Globus pallidus (tissue), 1 donor: ENCODE data around the gene TSPAN14.

Experiments
- DNase-seq: peaks from one replicate; pipeline ENCODE4 v3.0.0-alpha.2; 2015; ENCODE audit warnings: low spot score

The TSPAN14 gene

DNA sequence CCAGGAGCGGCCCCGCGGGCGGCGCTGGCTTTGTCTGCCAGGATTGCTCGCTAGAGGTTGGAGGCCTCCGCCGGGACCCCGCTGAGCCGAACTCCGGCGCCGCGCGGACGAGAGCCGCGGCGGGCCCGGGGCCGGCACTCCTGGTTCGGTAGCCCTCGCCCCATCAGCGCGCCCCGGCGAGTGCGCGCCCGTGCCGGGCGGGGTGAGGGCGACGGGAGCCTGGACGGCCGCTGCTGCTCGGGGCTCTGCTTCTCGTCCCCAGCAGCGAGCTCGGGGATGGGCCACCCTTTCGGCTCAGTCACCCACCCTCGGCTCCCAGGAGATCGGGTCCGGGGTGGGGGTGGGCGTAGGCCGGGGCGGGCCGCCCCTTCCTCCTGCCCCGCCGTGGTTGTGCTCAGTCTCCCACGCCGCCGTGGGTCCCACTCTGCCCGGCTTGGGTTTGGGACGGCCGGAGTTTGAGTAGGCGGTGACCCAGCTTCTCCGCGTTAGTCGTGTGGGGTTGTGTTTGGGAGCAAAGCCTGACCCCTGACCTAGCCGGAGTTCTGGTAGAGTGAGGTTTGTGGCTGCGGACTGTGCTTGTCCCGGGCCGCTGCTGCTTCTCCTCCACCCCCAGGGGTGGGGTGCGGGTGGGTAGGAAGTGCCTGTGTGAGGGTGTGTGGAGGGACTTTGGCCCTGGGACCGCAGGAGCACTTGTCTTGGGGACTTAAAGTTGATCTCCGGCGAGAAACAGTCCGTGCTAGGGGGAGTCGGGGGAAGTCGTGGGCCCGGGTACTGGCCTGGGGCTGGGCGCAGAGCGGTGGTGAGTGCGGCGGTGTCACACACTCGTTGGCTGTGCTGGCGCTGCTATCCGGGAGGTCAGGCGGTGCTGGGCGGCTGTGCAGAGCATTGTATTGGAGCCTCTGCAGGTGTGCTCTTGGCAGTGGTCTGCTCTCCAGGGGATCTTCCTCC lies 677 bp downstream of the TSPAN14 start:
- no peak for DNase-seq

DNA sequence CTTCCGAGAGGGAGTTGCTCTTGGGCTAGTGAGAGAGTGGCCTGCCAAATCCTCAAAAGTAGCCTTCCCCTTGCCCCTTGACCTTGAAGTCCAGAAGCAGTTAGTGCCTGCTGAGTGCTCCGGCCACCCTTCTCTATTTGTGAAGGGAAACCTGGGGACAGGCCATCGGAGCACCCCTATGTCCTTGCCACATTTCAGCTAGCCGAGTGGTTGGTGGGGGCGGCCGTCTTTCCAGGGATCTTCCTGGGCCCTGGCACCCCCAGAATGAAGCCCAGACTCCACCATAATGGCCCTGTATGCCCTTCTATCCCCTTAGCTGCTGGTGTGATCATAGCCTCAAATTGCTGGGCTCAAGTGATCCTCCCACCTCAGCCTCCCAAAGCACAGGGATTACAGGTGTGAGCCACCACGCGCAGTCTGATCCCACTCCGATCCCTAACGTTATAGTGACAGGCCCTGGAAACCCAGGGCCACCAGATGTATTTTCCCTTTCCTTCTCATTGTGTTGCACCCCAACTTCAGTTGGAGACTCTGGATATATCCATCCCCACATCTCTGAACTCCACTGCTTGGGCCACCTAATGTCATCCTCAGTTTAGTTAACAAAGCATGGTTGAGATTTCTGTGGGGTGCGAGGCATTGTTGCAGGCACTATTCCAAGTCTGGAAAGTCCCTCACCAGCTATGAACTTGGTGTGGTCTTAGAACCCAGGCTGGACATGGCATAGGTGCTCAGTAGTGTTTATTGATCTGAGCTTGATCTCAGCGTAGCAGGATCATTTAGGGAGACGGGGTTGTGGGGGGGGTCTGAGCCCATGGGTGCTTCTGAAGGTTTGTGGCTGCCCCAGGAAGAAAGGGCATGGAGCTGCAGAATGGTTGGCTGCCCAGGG lies 1.6 kb downstream of the TSPAN14 start:
- no peak for DNase-seq

DNA sequence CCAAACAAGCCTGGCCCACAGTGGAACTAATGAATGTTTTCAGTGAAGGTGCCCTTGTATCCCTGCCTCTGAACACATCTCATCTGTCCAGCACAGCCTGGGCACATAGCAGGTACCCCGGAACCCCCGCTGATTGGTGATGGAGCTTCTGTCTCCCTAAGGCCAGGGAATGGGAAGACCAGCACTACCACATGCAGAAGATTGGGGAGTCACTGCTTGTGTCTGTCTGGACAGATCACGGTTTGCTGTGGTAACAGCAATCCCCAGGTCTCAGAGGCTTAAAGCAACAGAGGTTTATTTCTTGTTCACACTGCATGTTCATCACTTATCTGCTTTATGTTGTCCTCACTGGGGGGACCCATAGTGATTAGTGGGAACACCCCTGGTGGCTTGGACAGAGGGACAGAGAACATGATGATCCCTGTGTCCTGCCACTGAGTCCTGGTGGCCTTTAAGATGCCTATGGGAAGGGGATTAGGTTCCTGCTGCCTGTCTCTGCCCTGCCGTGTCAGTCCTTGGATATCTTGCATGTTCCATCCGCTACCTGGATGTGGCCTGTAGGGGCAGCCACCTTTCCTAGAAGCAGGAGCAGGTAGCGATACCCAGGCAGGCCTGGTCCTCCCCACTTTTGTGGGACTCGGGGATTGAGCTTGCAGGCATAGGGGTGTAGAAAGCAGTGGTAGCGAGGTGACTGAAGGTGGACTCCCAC lies 3.6 kb downstream of the TSPAN14 start:
- no peak for DNase-seq

- no peak for DNase-seq
Measured at GRCh38 chr10:80458263-80458625, 4.1 kb downstream of the TSPAN14 start.

- DNase-seq, result no peak
Measured at GRCh38 chr10:80458638-80459037, 4.5 kb downstream of the TSPAN14 start.

DNA sequence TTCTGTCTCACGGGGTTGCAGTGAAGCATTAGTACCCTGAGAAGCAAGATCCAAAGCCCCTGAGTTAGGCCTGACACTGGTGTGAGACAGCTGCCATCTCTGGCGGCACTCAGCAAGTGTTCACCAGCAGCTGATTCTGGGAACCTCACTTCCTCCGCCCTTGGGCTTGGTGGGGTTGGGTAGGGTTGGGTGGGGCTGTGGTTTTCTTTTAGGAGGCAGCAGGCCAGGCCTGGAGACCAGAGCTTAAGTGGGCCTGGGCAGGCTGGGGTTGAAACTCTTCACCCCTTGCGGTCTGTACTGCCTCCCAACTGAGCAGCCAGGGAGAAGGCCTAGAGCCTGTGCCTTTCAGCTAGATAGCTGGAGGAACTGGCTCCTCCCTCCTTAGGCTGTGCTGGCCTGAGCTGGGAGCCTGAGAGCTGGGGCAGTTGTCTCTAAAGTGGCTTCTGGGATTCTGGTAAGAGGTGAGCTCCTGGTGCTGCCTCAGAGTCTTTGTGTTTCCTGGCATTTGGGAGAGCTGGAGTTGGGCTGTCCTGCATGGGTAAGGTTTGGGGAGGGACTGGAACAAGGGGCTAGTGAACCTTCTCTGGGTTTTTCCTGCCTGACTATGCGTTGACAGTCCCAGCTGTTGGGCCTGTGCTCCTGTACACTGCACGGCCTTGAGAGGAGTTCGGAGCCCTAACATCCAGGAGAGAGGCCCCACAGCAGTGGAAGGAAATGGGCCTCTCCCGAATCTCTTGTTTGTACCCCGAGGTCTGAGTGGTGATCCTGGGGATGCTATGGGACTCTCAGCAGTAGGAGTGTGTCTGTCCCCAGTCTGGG lies 5.1 kb downstream of the TSPAN14 start:
- DNase-seq, result no peak

GRCh38 chr10:80460399-80461207 lies 6.5 kb downstream of the TSPAN14 start:
- peak; percentile 68 for DNase-seq

GRCh38 chr10:80461208-80462183 lies 7.4 kb downstream of the TSPAN14 start:
- DNase-seq, result no peak

GRCh38 chr10:80462299-80462980 lies 8.3 kb downstream of the TSPAN14 start:
- DNase-seq, result no peak

DNA sequence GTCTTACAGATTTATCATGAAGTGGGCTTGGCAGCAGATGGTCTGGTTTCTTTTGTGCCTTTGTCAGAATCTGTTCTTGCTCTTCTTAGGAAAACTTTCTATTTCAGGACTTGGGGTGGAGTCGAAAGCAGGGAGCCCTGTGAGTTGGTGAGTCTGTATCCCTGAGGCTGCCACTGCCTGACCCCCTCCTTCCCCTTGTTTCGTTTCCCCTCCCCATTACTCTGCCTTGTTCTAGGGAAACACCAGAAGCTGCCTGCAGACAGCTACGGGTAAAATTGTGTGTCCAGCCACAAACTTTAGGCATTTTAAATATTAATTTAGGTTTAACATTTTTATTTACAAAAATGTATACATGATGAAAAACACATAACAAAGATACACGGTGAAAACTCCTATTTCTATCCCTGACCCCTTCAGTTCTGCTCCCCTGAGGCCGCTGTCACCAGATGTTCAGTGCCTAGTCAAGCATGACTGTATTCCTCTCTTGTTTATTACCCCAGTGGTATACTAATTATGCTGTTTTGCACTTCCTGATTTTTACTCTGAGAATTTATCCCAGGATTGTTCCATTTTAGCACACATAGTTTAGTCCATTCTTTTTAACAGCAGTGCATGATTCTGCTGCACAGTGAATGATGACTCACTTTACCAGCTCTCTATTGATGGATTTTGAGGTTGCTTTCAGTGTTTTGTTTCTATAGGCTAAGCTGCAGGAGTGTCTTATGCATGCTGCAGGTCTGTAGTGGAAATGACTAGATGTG lies 9.1 kb downstream of the TSPAN14 start:
- DNase-seq, result no peak

DNA sequence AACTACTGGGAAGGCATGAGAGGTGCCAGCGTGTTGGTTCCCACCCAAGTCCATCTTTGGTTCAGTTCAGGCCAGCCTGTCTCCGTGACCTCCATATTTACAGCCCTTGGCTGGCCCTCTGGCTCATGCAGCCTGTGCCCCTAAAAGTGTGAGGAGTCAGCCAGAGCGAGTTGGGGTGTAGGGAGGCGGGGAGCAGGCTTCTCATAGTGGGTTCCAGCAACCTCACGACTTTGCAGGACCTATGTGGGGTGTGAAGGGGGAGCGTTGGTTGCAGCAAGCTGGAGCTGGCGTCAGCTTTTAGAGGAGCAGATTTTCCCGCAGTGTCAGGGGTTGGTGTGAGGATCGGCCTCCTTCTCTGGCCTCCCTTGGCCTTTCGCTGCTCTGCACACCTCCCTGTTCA lies 9.8 kb downstream of the TSPAN14 start:
- DNase-seq, result no peak

GRCh38 chr10:80464557-80465450 lies 10.7 kb downstream of the TSPAN14 start:
- peak; percentile 77 for DNase-seq

DNA sequence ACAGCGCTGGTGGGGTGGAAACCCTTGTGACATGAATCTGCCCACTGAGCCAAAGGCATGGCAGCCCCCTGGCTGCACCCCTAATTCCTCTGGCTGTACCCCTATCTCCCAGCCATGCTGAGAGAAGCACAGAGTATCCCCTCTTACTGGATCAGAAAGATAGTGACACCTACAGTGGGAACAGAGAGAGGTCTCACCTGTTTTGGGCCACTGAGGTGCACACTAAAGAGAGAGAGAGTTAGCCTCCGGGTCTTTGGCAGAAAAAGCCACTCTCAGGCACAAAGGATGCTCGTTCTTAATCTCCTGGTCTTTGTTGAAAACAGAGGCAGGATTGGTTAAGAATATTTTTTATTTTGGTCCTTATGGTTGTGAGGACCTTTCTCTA lies 11.3 kb downstream of the TSPAN14 start:
- no peak for DNase-seq

DNA sequence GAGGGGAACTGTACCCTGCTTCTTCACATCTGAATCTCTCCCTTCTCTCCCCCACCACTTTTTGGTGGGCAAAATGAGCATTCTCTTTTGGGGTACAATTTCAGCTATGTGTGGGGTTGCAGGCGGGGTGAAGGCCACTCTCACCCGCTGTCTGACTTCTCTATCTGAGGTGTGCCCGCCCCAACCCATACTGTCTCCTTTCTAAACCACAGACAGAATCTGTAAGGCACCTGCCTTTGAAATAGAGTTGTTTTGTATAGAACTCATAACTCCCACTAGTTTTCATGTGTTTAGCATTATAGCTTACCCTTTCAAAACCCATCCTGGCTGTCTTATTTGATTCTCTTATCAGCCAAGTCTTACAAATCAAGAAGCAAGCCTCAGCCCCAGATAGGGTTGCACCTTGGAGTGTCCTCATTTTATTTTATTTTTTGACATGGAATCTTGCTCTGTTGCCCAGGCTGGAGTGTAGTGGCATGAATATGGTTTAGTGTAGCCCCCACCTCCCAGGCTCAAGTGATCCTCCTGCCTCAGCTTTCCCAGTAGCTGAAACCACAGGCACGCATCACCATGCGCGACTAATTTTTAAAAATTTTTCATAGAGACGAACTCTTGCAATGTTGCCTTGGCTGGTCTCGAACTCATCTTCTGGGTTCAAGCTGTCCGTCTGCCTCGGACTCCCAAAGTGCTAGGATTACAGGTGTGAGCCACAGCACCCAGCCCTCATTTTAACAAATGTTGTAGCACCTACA lies 11.9 kb downstream of the TSPAN14 start:
- no peak for DNase-seq

DNA sequence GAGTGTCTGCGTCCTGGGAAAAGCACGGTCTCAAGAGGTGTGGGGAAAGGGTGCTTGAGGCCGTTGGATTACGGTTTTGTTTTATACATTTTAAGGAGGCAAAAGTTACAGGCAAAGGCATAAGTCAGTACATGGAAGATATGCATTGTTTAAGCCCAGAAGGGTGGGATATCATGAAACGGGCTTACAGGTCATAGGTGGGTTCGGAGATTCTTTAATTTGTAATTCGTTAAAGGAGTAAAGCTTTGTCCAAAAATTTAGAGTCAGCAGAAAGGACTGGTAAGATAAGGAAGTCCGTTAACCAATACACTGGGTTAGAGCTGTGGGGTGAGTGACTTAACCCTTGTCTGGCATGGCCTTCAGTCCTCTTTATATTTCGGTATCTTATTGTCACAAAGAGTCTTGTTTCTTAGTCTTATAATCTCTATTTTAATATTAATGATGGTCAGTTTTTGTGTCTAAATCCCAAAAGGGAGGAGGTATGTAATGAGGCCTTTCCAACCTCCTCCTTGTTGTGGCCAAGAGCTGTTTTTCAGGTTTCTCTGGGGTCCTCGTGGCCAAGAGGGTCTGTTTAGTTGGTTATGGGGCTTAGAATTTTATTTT lies 12.7 kb downstream of the TSPAN14 start:
- no peak for DNase-seq

DNA sequence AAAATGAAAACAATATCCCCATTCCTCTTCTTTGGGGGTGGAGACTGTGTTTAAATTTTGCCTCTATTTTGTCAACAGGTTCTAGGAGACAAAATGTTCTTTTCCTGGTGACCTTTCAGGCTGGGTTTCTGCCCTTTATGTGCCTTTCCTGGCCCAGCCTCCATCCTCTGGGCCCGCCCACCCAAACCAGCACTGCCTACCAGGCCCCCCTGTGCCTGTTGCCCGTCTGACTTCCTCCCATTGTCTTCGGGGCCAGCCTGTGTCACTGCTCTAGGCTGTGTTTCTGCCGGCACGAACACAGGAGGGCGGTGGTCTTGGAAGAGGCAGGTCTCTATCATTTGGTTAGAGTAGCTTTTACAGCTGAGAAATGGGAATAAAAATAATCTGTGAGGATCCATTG lies 13.9 kb downstream of the TSPAN14 start:
- DNase-seq, result peak; percentile 87
